WTC11 (cell line): ENCODE data around the gene NOX5. TPM values are rescaled to one million over a fixed set of nuclear protein-coding genes. Genes with fewer than 3 reads are reported as not detected.

ENCODE experiments used
- ATAC-seq: fragments of 200-7000 bp; cut with Tn5 transposase; 2 replicates; pipeline ENCODE4 v1.10.0; 2021; ENCODE audit warnings: mild to moderate bottlenecking, moderate library complexity
- CTCF ChIA-PET: fragments of 300-600 bp; sonication (Branson Sonifier 250); formaldehyde crosslinking; loops from one replicate; lab custom pipeline; 2021; ENCODE audit warnings: antibody characterized with exemption; lab: Charles Lee
- POLR2A ChIA-PET: fragments of 350-600 bp; sonication (Branson Sonifier 250); formaldehyde crosslinking; loops from one replicate; lab custom pipeline; 2021; ENCODE audit warnings: antibody characterized with exemption; lab: Charles Lee
- DNase-seq: peaks from one replicate; pipeline ENCODE4 v3.0.0; 2021; ENCODE audit warnings: low spot score
- H3K27ac Mint-ChIP-seq: 2 replicates; pipeline ENCODE4 v1.8.0; 2021; ENCODE audit warnings: mixed read lengths
- H3K27me3 Mint-ChIP-seq: 2 replicates; pipeline ENCODE4 v1.8.0; 2021; ENCODE audit warnings: low read depth, mild to moderate bottlenecking, moderate library complexity, mixed read lengths
- H3K36me3 Mint-ChIP-seq: 2 replicates; pipeline ENCODE4 v1.8.0; 2021; ENCODE audit warnings: mixed read lengths
- H3K4me1 Mint-ChIP-seq: 2 replicates; pipeline ENCODE4 v1.8.0; 2022; ENCODE audit warnings: mixed read lengths
- H3K4me3 Mint-ChIP-seq: 2 replicates; pipeline ENCODE4 v1.8.0; 2021; ENCODE audit warnings: mild to moderate bottlenecking, moderate library complexity, mixed read lengths
- H3K9me3 Mint-ChIP-seq: 2 replicates; pipeline ENCODE4 v1.8.0; 2021; ENCODE audit warnings: mixed read lengths
- AR ChIP-seq: fragments of 250-450 bp; sonication (Bioruptor Pico); IDR thresholded peaks from 2 replicates; pipeline ENCODE4 v1.9.0; 2021; ENCODE audit warnings: mild to moderate bottlenecking
- ARID4B ChIP-seq: sonication (generic); formaldehyde crosslinking; IDR thresholded peaks from 2 replicates; pipeline ENCODE4 v1.8.0; 2023; ENCODE audit warnings: missing genetic modification reagents, mild to moderate bottlenecking, borderline replicate concordance
- CREM ChIP-seq: sonication (generic); formaldehyde crosslinking; IDR thresholded peaks from 2 replicates; pipeline ENCODE4 v1.8.1; 2022; ENCODE audit warnings: mild to moderate bottlenecking, missing genetic modification reagents, moderate library complexity
- EMX1 ChIP-seq: fragments of 250-450 bp; sonication (Bioruptor Pico); IDR thresholded peaks from 2 replicates; pipeline ENCODE4 v1.8.0; 2021; ENCODE audit warnings: mild to moderate bottlenecking
- FOXP1 ChIP-seq: sonication (generic); formaldehyde crosslinking; IDR thresholded peaks from 2 replicates; pipeline ENCODE4 v1.8.0; 2022; ENCODE audit warnings: missing genetic modification reagents, mild to moderate bottlenecking, moderate library complexity, borderline replicate concordance
- GRHL2 ChIP-seq: fragments of 250-450 bp; sonication (Bioruptor Pico); IDR thresholded peaks from 2 replicates; pipeline ENCODE4 v1.8.0; 2022; ENCODE audit warnings: mild to moderate bottlenecking, moderate library complexity; ENCODE audit not compliant: insufficient replicate concordance, severe bottlenecking
- JAZF1 ChIP-seq: fragments of 250-450 bp; sonication (Bioruptor Pico); IDR thresholded peaks from 2 replicates; pipeline ENCODE4 v1.9.0; 2021; ENCODE audit warnings: moderate library complexity, mild to moderate bottlenecking, inconsistent platforms
- MXD4 ChIP-seq: fragments of 250-450 bp; sonication (Bioruptor Pico); IDR thresholded peaks from 2 replicates; pipeline ENCODE4 v1.8.0; 2021; ENCODE audit warnings: mild to moderate bottlenecking, moderate library complexity, borderline replicate concordance
- NR3C1 ChIP-seq: sonication (generic); formaldehyde crosslinking; conservative IDR thresholded peaks from 2 replicates; pipeline ENCODE4 v1.8.1; 2023; ENCODE audit warnings: low read depth, mild to moderate bottlenecking, missing genetic modification reagents
- TEAD1 ChIP-seq: sonication (generic); formaldehyde crosslinking; IDR thresholded peaks from 2 replicates; pipeline ENCODE4 v1.8.0; 2022; ENCODE audit warnings: mild to moderate bottlenecking, missing genetic modification reagents
- TEAD4 ChIP-seq: sonication (generic); formaldehyde crosslinking; IDR thresholded peaks from 2 replicates; pipeline ENCODE4 v1.8.0; 2022; ENCODE audit warnings: mild to moderate bottlenecking, missing genetic modification reagents
- ZBTB21 ChIP-seq: sonication (generic); formaldehyde crosslinking; IDR thresholded peaks from 2 replicates; pipeline ENCODE4 v1.8.1; 2023; ENCODE audit warnings: mild to moderate bottlenecking, missing genetic modification reagents, borderline replicate concordance
- ZNF121 ChIP-seq: sonication (generic); formaldehyde crosslinking; IDR thresholded peaks from 2 replicates; pipeline ENCODE4 v1.8.0; 2023; ENCODE audit warnings: missing genetic modification reagents
- ZNF317 ChIP-seq: sonication (generic); formaldehyde crosslinking; IDR thresholded peaks from 2 replicates; pipeline ENCODE4 v1.8.1; 2023; ENCODE audit warnings: low read depth, mild to moderate bottlenecking, moderate library complexity, missing genetic modification reagents, borderline replicate concordance
- total RNA-seq: library from RNA; stranded (reverse); gene quantifications from 3 replicates; pipeline ENCODE4 v1.2.3, GENCODE V29; 2021
- TF ChIP-seq, protein P1 (sequence below): sonication (generic); formaldehyde crosslinking; IDR thresholded peaks from 2 replicates; pipeline ENCODE4 v1.8.1; 2023; ENCODE audit warnings: mild to moderate bottlenecking, missing genetic modification reagents, borderline replicate concordance
- TF ChIP-seq, protein P2 (sequence below): sonication (generic); formaldehyde crosslinking; IDR thresholded peaks from 2 replicates; pipeline ENCODE4 v1.8.0; 2022; ENCODE audit warnings: missing genetic modification reagents

The NOX5 gene
- total RNA-seq, 1 experiment from 2014 or later = not detected

GRCh38 chr15:69094124-69094921, 79.8 kb downstream of the NOX5 start (continued):
- TF ChIP-seq MXD4 (CRISPR knock-in tag) (no peak), ARID4B (CRISPR knock-in tag) (no peak), EMX1 (no peak), CREM (no peak)

DNA sequence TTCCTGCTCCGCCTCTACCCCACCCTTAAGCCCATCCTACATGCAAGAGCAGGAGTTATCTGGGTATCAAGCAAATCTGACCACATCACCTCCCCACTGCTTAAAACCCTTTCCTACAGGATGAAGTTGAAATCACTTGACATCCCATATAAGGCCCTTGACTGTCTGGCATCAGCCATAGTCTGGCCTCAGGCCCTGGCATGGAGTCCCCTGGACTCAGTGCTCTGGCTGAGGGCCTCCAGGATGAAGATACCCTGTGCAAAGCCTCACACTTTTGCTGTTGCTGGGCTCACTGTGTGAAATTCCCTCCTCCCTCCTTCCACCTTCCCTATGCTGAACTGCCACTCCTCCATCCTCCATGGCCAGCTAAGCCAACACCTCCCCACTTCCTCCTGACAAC, 80.8 kb downstream of the NOX5 start:
- no peak for TF ChIP-seq GRHL2 (CRISPR knock-in tag)
- TF ChIP-seq, protein P1, sequence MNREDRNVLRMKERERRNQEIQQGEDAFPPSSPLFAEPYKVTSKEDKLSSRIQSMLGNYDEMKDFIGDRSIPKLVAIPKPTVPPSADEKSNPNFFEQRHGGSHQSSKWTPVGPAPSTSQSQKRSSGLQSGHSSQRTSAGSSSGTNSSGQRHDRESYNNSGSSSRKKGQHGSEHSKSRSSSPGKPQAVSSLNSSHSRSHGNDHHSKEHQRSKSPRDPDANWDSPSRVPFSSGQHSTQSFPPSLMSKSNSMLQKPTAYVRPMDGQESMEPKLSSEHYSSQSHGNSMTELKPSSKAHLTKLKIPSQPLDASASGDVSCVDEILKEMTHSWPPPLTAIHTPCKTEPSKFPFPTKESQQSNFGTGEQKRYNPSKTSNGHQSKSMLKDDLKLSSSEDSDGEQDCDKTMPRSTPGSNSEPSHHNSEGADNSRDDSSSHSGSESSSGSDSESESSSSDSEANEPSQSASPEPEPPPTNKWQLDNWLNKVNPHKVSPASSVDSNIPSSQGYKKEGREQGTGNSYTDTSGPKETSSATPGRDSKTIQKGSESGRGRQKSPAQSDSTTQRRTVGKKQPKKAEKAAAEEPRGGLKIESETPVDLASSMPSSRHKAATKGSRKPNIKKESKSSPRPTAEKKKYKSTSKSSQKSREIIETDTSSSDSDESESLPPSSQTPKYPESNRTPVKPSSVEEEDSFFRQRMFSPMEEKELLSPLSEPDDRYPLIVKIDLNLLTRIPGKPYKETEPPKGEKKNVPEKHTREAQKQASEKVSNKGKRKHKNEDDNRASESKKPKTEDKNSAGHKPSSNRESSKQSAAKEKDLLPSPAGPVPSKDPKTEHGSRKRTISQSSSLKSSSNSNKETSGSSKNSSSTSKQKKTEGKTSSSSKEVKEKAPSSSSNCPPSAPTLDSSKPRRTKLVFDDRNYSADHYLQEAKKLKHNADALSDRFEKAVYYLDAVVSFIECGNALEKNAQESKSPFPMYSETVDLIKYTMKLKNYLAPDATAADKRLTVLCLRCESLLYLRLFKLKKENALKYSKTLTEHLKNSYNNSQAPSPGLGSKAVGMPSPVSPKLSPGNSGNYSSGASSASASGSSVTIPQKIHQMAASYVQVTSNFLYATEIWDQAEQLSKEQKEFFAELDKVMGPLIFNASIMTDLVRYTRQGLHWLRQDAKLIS = no peak
- no peak for TF ChIP-seq NR3C1 (CRISPR knock-in tag)
- TF ChIP-seq, protein P2, sequence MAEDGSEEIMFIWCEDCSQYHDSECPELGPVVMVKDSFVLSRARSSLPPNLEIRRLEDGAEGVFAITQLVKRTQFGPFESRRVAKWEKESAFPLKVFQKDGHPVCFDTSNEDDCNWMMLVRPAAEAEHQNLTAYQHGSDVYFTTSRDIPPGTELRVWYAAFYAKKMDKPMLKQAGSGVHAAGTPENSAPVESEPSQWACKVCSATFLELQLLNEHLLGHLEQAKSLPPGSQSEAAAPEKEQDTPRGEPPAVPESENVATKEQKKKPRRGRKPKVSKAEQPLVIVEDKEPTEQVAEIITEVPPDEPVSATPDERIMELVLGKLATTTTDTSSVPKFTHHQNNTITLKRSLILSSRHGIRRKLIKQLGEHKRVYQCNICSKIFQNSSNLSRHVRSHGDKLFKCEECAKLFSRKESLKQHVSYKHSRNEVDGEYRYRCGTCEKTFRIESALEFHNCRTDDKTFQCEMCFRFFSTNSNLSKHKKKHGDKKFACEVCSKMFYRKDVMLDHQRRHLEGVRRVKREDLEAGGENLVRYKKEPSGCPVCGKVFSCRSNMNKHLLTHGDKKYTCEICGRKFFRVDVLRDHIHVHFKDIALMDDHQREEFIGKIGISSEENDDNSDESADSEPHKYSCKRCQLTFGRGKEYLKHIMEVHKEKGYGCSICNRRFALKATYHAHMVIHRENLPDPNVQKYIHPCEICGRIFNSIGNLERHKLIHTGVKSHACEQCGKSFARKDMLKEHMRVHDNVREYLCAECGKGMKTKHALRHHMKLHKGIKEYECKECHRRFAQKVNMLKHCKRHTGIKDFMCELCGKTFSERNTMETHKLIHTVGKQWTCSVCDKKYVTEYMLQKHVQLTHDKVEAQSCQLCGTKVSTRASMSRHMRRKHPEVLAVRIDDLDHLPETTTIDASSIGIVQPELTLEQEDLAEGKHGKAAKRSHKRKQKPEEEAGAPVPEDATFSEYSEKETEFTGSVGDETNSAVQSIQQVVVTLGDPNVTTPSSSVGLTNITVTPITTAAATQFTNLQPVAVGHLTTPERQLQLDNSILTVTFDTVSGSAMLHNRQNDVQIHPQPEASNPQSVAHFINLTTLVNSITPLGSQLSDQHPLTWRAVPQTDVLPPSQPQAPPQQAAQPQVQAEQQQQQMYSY (CRISPR knock-in tag) = no peak
- TF ChIP-seq JAZF1 (CRISPR knock-in tag) = no peak
- TF ChIP-seq, all 79 proteins: peak for 0
- CTCF ChIA-PET = interaction anchor here (2.0 kb wide), 1 partner anchor 36 kb away, joined by 9 read pairs; no protein-coding TSS in a partner anchor
- no peak for ATAC-seq
- Mint-ChIP-seq H3K27me3 (no peaks in the 10 kb centered on the region; the same call in 1 of the 2 replicates), H3K27ac (no peak overlapping the region), H3K4me1 (peaks cover 57% of the 10 kb centered on the region), H3K9me3 (0 out of 2 replicates have a peak, but pooled peaks cover 3% of the 10 kb centered on the region), H3K4me3 (no peak overlapping the region), H3K36me3 (no peaks in the 10 kb centered on the region)
- POLR2A ChIA-PET = no interaction called here
- DNase-seq = no peak

GRCh38 chr15:69096196-69096595, 81.7 kb downstream of the NOX5 start:
- no peak overlapping the region for H3K4me3 Mint-ChIP-seq
- no peaks in the 10 kb centered on the region for H3K36me3 Mint-ChIP-seq
- H3K27ac Mint-ChIP-seq = no peak overlapping the region
- no peak for DNase-seq
- H3K9me3 Mint-ChIP-seq = 0 out of 2 replicates have a peak, but pooled peaks cover 3% of the 10 kb centered on the region
- CTCF ChIA-PET = interaction anchor here (0.8 to 0.9 kb wide), 2 partner anchors 37 to 43 kb away, joined by 3 to 4 read pairs; no protein-coding TSS in a partner anchor
- POLR2A ChIA-PET = interaction anchor here (0.6 kb wide), 1 partner anchor 22 kb away, joined by 3 read pairs; no protein-coding TSS in a partner anchor
- no peaks in the 10 kb centered on the region; the same call in 1 of the 2 replicates for H3K27me3 Mint-ChIP-seq
- peaks cover 49% of the 10 kb centered on the region for H3K4me1 Mint-ChIP-seq
- ATAC-seq = no peak
- TF ChIP-seq ZBTB21 (no peak), TEAD4 (CRISPR knock-in tag) (no peak), ZNF317 (CRISPR knock-in tag) (no peak), TEAD1 (no peak), AR (CRISPR knock-in tag) (no peak), FOXP1 (CRISPR knock-in tag) (no peak), ZNF121 (CRISPR knock-in tag) (no peak), CREM (no peak)
